ENCODE data around the gene DYNC2H1.
A peak's percentile ranks its signal among the peaks of the same experiment; 100 is the strongest.

DYNC2H1 gene

DNA sequence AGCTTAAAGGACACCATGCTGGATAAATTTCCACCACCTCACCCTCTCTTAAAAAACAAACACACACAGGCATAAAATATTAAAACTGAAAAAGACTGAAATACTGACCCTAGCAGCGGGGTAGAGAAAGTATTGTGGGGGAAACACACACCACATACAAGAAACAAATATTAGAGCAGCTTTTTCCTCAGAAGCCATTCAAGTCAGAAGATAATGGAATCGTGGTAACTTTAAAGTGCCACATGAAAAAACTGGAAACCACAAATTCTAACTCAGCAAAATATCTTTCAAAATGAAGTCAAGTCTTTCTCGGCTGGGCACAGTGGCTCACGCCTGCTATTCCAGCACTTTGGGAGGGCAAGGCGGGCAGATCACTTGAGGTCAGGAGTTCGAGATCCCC lies 223.2 kb downstream of the DYNC2H1 start:
- TF ChIP-seq MYC (IDR thresholded peaks at IDR 0.05; ENCODE audit: low read depth, low read length) (no peak), POLR2A (IDR thresholded peaks at IDR 0.05; ENCODE audit: extremely low read depth, insufficient read length) (no peak), MAX (IDR thresholded peaks at IDR 0.05; ENCODE audit: low read depth, low read length) (no peak)
- TF ChIP-seq, protein P1, sequence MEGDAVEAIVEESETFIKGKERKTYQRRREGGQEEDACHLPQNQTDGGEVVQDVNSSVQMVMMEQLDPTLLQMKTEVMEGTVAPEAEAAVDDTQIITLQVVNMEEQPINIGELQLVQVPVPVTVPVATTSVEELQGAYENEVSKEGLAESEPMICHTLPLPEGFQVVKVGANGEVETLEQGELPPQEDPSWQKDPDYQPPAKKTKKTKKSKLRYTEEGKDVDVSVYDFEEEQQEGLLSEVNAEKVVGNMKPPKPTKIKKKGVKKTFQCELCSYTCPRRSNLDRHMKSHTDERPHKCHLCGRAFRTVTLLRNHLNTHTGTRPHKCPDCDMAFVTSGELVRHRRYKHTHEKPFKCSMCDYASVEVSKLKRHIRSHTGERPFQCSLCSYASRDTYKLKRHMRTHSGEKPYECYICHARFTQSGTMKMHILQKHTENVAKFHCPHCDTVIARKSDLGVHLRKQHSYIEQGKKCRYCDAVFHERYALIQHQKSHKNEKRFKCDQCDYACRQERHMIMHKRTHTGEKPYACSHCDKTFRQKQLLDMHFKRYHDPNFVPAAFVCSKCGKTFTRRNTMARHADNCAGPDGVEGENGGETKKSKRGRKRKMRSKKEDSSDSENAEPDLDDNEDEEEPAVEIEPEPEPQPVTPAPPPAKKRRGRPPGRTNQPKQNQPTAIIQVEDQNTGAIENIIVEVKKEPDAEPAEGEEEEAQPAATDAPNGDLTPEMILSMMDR (IDR thresholded peaks at IDR 0.05; ENCODE audit: low read depth, low read length): no peak
- no peak overlapping the region for H3K4me3 ChIP-seq (ENCODE audit: low read depth, low read length)
- no peak for DNase-seq (ENCODE audit: low read depth)

GRCh38 chr11:103338621-103339484 lies 229.6 kb downstream of the DYNC2H1 start:
- H3K4me3 ChIP-seq (ENCODE audit: low read depth, low read length): no peak overlapping the region
- peak; percentile 6 for DNase-seq (ENCODE audit: low read depth)
- TF ChIP-seq MAX (IDR thresholded peaks at IDR 0.05; ENCODE audit: low read depth, low read length) (no peak), POLR2A (IDR thresholded peaks at IDR 0.05; ENCODE audit: extremely low read depth, insufficient read length) (no peak)

DNA sequence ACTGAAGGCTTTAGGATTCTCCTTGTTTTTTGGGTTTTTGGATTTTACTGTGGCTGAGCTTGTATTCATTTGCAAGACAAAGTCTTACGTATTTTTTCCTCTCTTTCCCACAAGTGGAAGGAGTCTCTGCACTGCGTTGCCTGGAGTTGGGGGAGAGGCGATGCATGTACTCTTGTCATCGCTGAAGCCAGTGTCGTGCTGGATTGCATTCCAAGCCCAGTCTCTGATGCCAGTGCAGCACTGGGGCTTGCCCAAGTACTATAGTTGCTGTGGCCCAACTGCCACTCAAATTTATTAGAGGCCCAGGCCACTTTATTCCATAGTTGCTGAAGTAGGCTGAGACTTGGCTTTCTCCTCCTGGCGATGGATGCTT lies 230.2 kb downstream of the DYNC2H1 start:
- no peak for DNase-seq (ENCODE audit: low read depth)
- no peak for TF ChIP-seq MAX (IDR thresholded peaks at IDR 0.05; ENCODE audit: low read depth, low read length)
- TF ChIP-seq MYC (IDR thresholded peaks at IDR 0.05; ENCODE audit: low read depth, low read length): no peak
- TF ChIP-seq, protein P1 (IDR thresholded peaks at IDR 0.05; ENCODE audit: low read depth, low read length): no peak
- no peak for TF ChIP-seq POLR2A (IDR thresholded peaks at IDR 0.05; ENCODE audit: extremely low read depth, insufficient read length)
- no peak overlapping the region for H3K4me3 ChIP-seq (ENCODE audit: low read depth, low read length)

- no peak overlapping the region for H3K4me3 ChIP-seq (ENCODE audit: low read depth, low read length)
- TF ChIP-seq, protein P1 (IDR thresholded peaks at IDR 0.05; ENCODE audit: low read depth, low read length): no peak
- no peak for TF ChIP-seq POLR2A (IDR thresholded peaks at IDR 0.05; ENCODE audit: extremely low read depth, insufficient read length)
- no peak for TF ChIP-seq MYC (IDR thresholded peaks at IDR 0.05; ENCODE audit: low read depth, low read length)
- no peak for TF ChIP-seq MAX (IDR thresholded peaks at IDR 0.05; ENCODE audit: low read depth, low read length)
- no peak for DNase-seq (ENCODE audit: low read depth)
Measured at GRCh38 chr11:103340956-103341355, 231.7 kb downstream of the DYNC2H1 start.

- no peak for DNase-seq (ENCODE audit: low read depth)
- TF ChIP-seq POLR2A (IDR thresholded peaks at IDR 0.05; ENCODE audit: extremely low read depth, insufficient read length) (no peak), MYC (IDR thresholded peaks at IDR 0.05; ENCODE audit: low read depth, low read length) (no peak), MAX (IDR thresholded peaks at IDR 0.05; ENCODE audit: low read depth, low read length) (no peak)
- TF ChIP-seq, protein P1 (IDR thresholded peaks at IDR 0.05; ENCODE audit: low read depth, low read length): no peak
Measured at GRCh38 chr11:103344886-103345285, 235.7 kb downstream of the DYNC2H1 start.

DNA sequence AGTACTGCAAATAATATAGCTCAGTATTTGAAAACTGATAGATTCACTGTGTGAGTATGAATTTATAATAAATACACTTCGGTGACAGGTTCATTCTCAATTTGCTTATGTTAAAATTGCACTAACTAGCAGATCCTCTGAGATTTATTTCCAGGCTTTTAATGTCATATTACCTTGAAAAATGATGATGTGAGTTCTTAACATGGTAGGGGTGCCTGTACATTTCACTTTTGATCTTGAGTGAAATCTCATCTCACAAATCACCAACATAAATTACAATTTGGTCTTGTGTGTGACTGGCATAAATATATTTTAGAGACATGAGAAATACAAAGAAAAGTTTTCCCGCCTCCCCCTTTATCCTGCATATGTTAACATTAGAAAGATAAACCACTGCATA lies 240.4 kb downstream of the DYNC2H1 start:
- H3K4me3 ChIP-seq (ENCODE audit: low read depth, low read length): no peak overlapping the region
- no peak for TF ChIP-seq MAX (IDR thresholded peaks at IDR 0.05; ENCODE audit: low read depth, low read length)
- no peak for TF ChIP-seq POLR2A (IDR thresholded peaks at IDR 0.05; ENCODE audit: extremely low read depth, insufficient read length)
- TF ChIP-seq, protein P1 (IDR thresholded peaks at IDR 0.05; ENCODE audit: low read depth, low read length): no peak
- TF ChIP-seq MYC (IDR thresholded peaks at IDR 0.05; ENCODE audit: low read depth, low read length): no peak

More at GRCh38 chr11:103344886-103345285, 235.7 kb downstream of the DYNC2H1 start:
- H3K4me3 ChIP-seq (ENCODE audit: low read depth, low read length): no peak overlapping the region

More for the DNA sequence above, 240.4 kb downstream of the DYNC2H1 start:
- no peak for DNase-seq (ENCODE audit: low read depth)
